Esophagus muscularis mucosa (tissue), 3 donors: ENCODE measurements around the gene CUL4A.
"Not testable (repeated sequence)": the region's sequence is repeated elsewhere in the genome, so short reads cannot be mapped to it uniquely, and the experiment has no call there.

ENCODE experiments used
- CTCF ChIP-seq, 3 experiments: fragments of 200-600 bp in 2 of 3; fragments of 450-650 bp in 1 of 3; sonication (generic) in 2 of 3; IDR thresholded peaks; one replicate each; pipeline ENCODE4 v1.5.1; 2017 to 2019; ENCODE audit warnings: antibody characterized with exemption in 3 of 3, mild to moderate bottlenecking in 2 of 3, moderate library complexity in 1 of 3
- EP300 ChIP-seq: sonication (generic); formaldehyde crosslinking; IDR thresholded peaks from one replicate; pipeline ENCODE4 v1.6.1; 2017; ENCODE audit warnings: antibody characterized with exemption

GRCh38 chr13:113161975-113162374 is 47.4 kb upstream of the CUL4A start:
- TF ChIP-seq CTCF (IDR thresholded peaks at IDR 0.05); EP300: not testable (repeated sequence)
